Tibial nerve (tissue), 4 donors: ENCODE measurements around the gene KRT26.

Experiments used
- CTCF ChIP-seq, 5 experiments: fragments of 200-600 bp in 3 of 5; fragments of 450-650 bp in 2 of 5; sonication (generic) in 3 of 5; IDR thresholded peaks; one replicate each; pipeline ENCODE4 v1.5.1; 2016 to 2019; ENCODE audit warnings: antibody characterized with exemption in 5 of 5, mild to moderate bottlenecking in 3 of 5, moderate library complexity in 2 of 5
- EP300 ChIP-seq, 2 donors: sonication (generic); formaldehyde crosslinking; IDR thresholded peaks; one replicate each; pipeline ENCODE4 v1.6.1; 2017; ENCODE audit warnings: antibody characterized with exemption in 2 of 2, mild to moderate bottlenecking in 1 of 2
- POLR2A ChIP-seq, 2 donors: fragments of 450-650 bp; IDR thresholded peaks; one replicate each; pipeline ENCODE4 v1.6.1; 2017; ENCODE audit warnings: antibody characterized with exemption in 2 of 2, mild to moderate bottlenecking in 2 of 2, moderate library complexity in 2 of 2

GRCh38 chr17:40782450-40782849 lies 10.4 kb upstream of the KRT26 start, which contains the start of gene KRT27:
- TF ChIP-seq CTCF (IDR thresholded peaks at IDR 0.05), result no peak
- no peak for TF ChIP-seq POLR2A (IDR thresholded peaks at IDR 0.05)
- no peak for TF ChIP-seq EP300 (IDR thresholded peaks at IDR 0.05)
